B cell (primary cell): ENCODE data around the gene ZNRF2. TPM values are rescaled to one million over a fixed set of nuclear protein-coding genes. Genes with fewer than 3 reads are reported as not detected.

Source experiments
- ATAC-seq: fragments of 200-7000 bp; cut with Tn5 transposase; one replicate; pipeline ENCODE4 v1.10.0; 2021; ENCODE audit warnings: low read depth, mild to moderate bottlenecking, moderate number of reproducible peaks, moderate library complexity
- CTCF ChIA-PET: fragments of 350-600 bp; sonication (Branson Sonifier 250); formaldehyde crosslinking; loops from one replicate; lab custom pipeline; 2021; ENCODE audit warnings: antibody characterized with exemption, inconsistent platforms; lab: Charles Lee
- POLR2A ChIA-PET: fragments of 350-600 bp; sonication (Branson Sonifier 250); formaldehyde crosslinking; loops from one replicate; lab custom pipeline; 2021; ENCODE audit warnings: antibody characterized with exemption; lab: Charles Lee
- DNase-seq: peaks from one replicate; pipeline ENCODE4 v3.0.0; 2013
- H2AFZ ChIP-seq: 2 replicates; pipeline ENCODE4 v1.6.1; 2012; ENCODE audit warnings: mild to moderate bottlenecking, low read depth, low read length; ENCODE audit not compliant: insufficient read depth, poor library complexity, severe bottlenecking
- H3K27ac ChIP-seq, 2 donors: 1 replicate in 1 of 2; 2 replicates in 1 of 2; pipeline ENCODE4 v1.5.1; 2012 to 2013; ENCODE audit warnings: low read length in 2 of 2, mild to moderate bottlenecking in 2 of 2, moderate library complexity in 1 of 2
- H3K27me3 ChIP-seq, 4 experiments: fragments of 200-600 bp in 1 of 4; sonication (generic) in 1 of 4; replicated peaks in 1 of 4; 1 replicate in 2 of 4; 2 replicates in 2 of 4; pipeline versions ENCODE4 v1.6.1 to v1.7.0; 2013 to 2016; ENCODE audit warnings: low read length in 3 of 4, mild to moderate bottlenecking in 2 of 4, mixed read lengths in 1 of 4, moderate library complexity in 1 of 4; ENCODE audit not compliant: insufficient read depth in 4 of 4, control insufficient read depth in 3 of 4; ENCODE audit errors: control extremely low read depth in 1 of 4
- H3K36me3 ChIP-seq, 2 experiments: replicated peaks in 1 of 2; 1 replicate in 1 of 2; 2 replicates in 1 of 2; pipeline versions ENCODE4 v1.6.1 to v1.7.1; 2013; ENCODE audit warnings: low read length in 1 of 2; ENCODE audit not compliant: insufficient read depth in 2 of 2, control insufficient read depth in 1 of 2; ENCODE audit errors: control extremely low read depth in 1 of 2, extremely low read depth in 1 of 2
- H3K4me1 ChIP-seq, 2 donors: fragments of 200-600 bp in 1 of 2; sonication (generic) in 1 of 2; 1 replicate in 1 of 2; 2 replicates in 1 of 2; pipeline versions ENCODE4 v1.5.1 to v1.6.1; 2013 to 2017; ENCODE audit warnings: low read length in 2 of 2; ENCODE audit not compliant: control insufficient read depth in 2 of 2, insufficient read depth in 2 of 2
- H3K4me2 ChIP-seq: replicated peaks from 2 replicates; pipeline ENCODE3; 2012; ENCODE audit warnings: mild to moderate bottlenecking, low read depth, low read length; ENCODE audit not compliant: poor library complexity, severe bottlenecking
- H3K4me3 ChIP-seq, 5 experiments: fragments of 200-600 bp in 1 of 5; sonication (generic) in 1 of 5; 1 replicate in 3 of 5; 2 replicates in 2 of 5; pipeline versions ENCODE4 v1.5.1 to v1.7.0; 2011 to 2016; ENCODE audit warnings: low read length in 4 of 5, mild to moderate bottlenecking in 4 of 5, low read depth in 2 of 5, control low read depth in 1 of 5, moderate library complexity in 1 of 5; ENCODE audit not compliant: insufficient read depth in 1 of 5; ENCODE audit errors: control extremely low read depth in 1 of 5, extremely low read depth in 1 of 5
- H3K79me2 ChIP-seq: fragments of 200-600 bp; sonication (generic); one replicate; pipeline ENCODE4 v1.6.0; 2016; ENCODE audit warnings: low read length; ENCODE audit not compliant: control insufficient read depth, insufficient read depth
- H3K9ac ChIP-seq: fragments of 200-600 bp; sonication (generic); 2 replicates; pipeline ENCODE4 v1.6.1; 2017; ENCODE audit warnings: mild to moderate bottlenecking, low read length, moderate library complexity
- H3K9me3 ChIP-seq, 3 donors: one replicate each; pipeline versions ENCODE4 v1.6.1 to v1.7.1; 2013; ENCODE audit warnings: low read length in 2 of 3; ENCODE audit not compliant: control insufficient read depth in 2 of 3, insufficient read depth in 1 of 3; ENCODE audit errors: control extremely low read depth in 1 of 3
- H4K20me1 ChIP-seq: 2 replicates; pipeline ENCODE4 v1.6.0; 2012; ENCODE audit warnings: mild to moderate bottlenecking, low read length; ENCODE audit not compliant: insufficient read depth, control insufficient read depth, poor library complexity, severe bottlenecking
- H3K27ac Mint-ChIP-seq: one replicate; pipeline ENCODE4 v1.8.0; 2021; ENCODE audit warnings: mixed read lengths
- H3K27me3 Mint-ChIP-seq: one replicate; pipeline ENCODE4 v1.8.0; 2021; ENCODE audit warnings: mixed read lengths
- H3K4me1 Mint-ChIP-seq: one replicate; pipeline ENCODE4 v1.8.0; 2021; ENCODE audit warnings: mixed read lengths
- H3K4me3 Mint-ChIP-seq: one replicate; pipeline ENCODE4 v1.8.0; 2021; ENCODE audit warnings: mixed read lengths
- H3K9me3 Mint-ChIP-seq: one replicate; pipeline ENCODE4 v1.8.0; 2022; ENCODE audit warnings: mixed read lengths; ENCODE audit not compliant: insufficient read depth
- CTCF ChIP-seq: fragments of 200-600 bp; IDR thresholded peaks from one replicate; pipeline ENCODE4 v1.8.0; 2022; ENCODE audit warnings: antibody characterized with exemption, mild to moderate bottlenecking
- EZH2 ChIP-seq: IDR thresholded peaks from 2 replicates; pipeline ENCODE4 v1.6.1; 2012; ENCODE audit warnings: borderline replicate concordance, low read depth, mild to moderate bottlenecking, moderate library complexity, low read length; ENCODE audit not compliant: insufficient read depth, poor library complexity, severe bottlenecking
- WGBS: methylation state at CpG from one replicate; pipeline ENCODE4 v1.1.5; 2013; ENCODE audit warnings: missing lambda C conversion rate; ENCODE audit not compliant: insufficient coverage; 5-methylcytosine and 5-hydroxymethylcytosine counted together
- intact Hi-C: fragments of 100-400 bp; cut with micrococcal nuclease; formaldehyde crosslinking; loops from one replicate; pipeline ENCODE4 v1.10.0; 2022
- polyA plus RNA-seq: library from polyadenylated mRNA; depleted of rRNA; stranded (reverse); fragments of >200 nt; gene quantifications from 2 replicates; pipeline ENCODE4 v1.2.3, GENCODE V29; 2012
- total RNA-seq, 2 donors: library from RNA; stranded (reverse); fragments of 120-200 nt in 1 of 2; gene quantifications; 1 replicate in 1 of 2; 2 replicates in 1 of 2; pipeline versions ENCODE4 v1.2.3 to v1.2.4, GENCODE V29; 2013 to 2022

The ZNRF2 gene
- total and polyA plus RNA-seq, 2 donors (not counting 1 experiment from before 2014, with no cell fraction given) = 6.4 to 32.0 TPM

- peaks cover 0 to 7% (median 0%) of the 10 kb centered on the region in 3 donors for H3K9me3 ChIP-seq
- H3K4me3 ChIP-seq = no peak overlapping the region
- TF ChIP-seq CTCF = no peak
- TF ChIP-seq EZH2 = no peak
- Mint-ChIP-seq H3K4me1 (peaks cover 70% of the 10 kb centered on the region), H3K4me3 (no peak overlapping the region), H3K27ac (no peak overlapping the region), H3K27me3 (no peaks in the 10 kb centered on the region), H3K9me3 (no peaks in the 10 kb centered on the region)
- H3K4me1 ChIP-seq = peaks cover 26 to 33% of the 10 kb centered on the region in 2 donors
- no peak for ATAC-seq
- peaks cover 65% of the 10 kb centered on the region for H4K20me1 ChIP-seq
- ChIA-PET POLR2A (no interaction called here), CTCF (interaction anchor here (0.9 kb wide), 1 partner anchor 92 kb away, joined by 4 read pairs; no protein-coding TSS in a partner anchor)
- H3K79me2 ChIP-seq = peaks cover 97% of the 10 kb centered on the region
- no peak overlapping the region for H3K9ac ChIP-seq
- no peak overlapping the region for H3K27ac ChIP-seq
- intact Hi-C loops = no loop called here
- WGBS = 100% methylated on average over 3 of the region's 7 CpGs
- H3K4me2 ChIP-seq = no peak overlapping the region
- DNase-seq = no peak
- H3K36me3 ChIP-seq = no peaks in the 10 kb centered on the region
- no peak overlapping the region for H2AFZ ChIP-seq
- H3K27me3 ChIP-seq = no peaks in the 10 kb centered on the region
These were observed 17.4 kb downstream of the ZNRF2 start for GRCh38 chr7:30301751-30302150.

GRCh38 chr7:30302656-30303311 is 18.4 kb downstream of the ZNRF2 start:
- H3K4me1 Mint-ChIP-seq = peaks cover 67% of the 10 kb centered on the region
- WGBS = 100% methylated on average over 5 of the region's 10 CpGs

More at GRCh38 chr7:30302656-30303311, 18.4 kb downstream of the ZNRF2 start:
- no peak overlapping the region for H3K4me3 ChIP-seq
- H3K27me3 ChIP-seq = no peaks in the 10 kb centered on the region
- Mint-ChIP-seq H3K4me3 (no peak overlapping the region), H3K9me3 (no peaks in the 10 kb centered on the region), H3K27ac (no peak overlapping the region), H3K27me3 (no peaks in the 10 kb centered on the region)
- H3K4me1 ChIP-seq = peaks cover 33 to 34% of the 10 kb centered on the region in 2 donors
- H4K20me1 ChIP-seq = peaks cover 71% of the 10 kb centered on the region
- ChIA-PET CTCF (no interaction called here), POLR2A (no interaction called here)
- DNase-seq (no peak), ATAC-seq (no peak)
- intact Hi-C loops = no loop called here
- H2AFZ ChIP-seq = no peak overlapping the region
- no peaks in the 10 kb centered on the region for H3K36me3 ChIP-seq
- H3K9me3 ChIP-seq = peaks cover 0 to 7% (median 0%) of the 10 kb centered on the region in 3 donors
- H3K4me2 ChIP-seq = no peak overlapping the region
- H3K27ac ChIP-seq = no peak overlapping the region
- TF ChIP-seq EZH2 (no peak), CTCF (no peak)
- H3K9ac ChIP-seq = no peak overlapping the region
- peaks cover 98% of the 10 kb centered on the region for H3K79me2 ChIP-seq
